HG03135 (cell line): ENCODE results near the gene KDM8.

ENCODE experiments used
- ATAC-seq: cut with Tn5 transposase; IDR thresholded peaks from one replicate; pipeline ENCODE4 v1.9.1; 2021; ENCODE audit warnings: mild to moderate bottlenecking, moderate library complexity; ENCODE audit not compliant: unreplicated experiment

KDM8 gene

GRCh38 chr16:27214084-27214961 is 11.0 kb downstream of the KDM8 start:
- no peak for ATAC-seq

GRCh38 chr16:27215660-27216059 is 12.3 kb downstream of the KDM8 start:
- no peak for ATAC-seq

GRCh38 chr16:27216297-27216885 is 13.1 kb downstream of the KDM8 start:
- no peak for ATAC-seq

DNA sequence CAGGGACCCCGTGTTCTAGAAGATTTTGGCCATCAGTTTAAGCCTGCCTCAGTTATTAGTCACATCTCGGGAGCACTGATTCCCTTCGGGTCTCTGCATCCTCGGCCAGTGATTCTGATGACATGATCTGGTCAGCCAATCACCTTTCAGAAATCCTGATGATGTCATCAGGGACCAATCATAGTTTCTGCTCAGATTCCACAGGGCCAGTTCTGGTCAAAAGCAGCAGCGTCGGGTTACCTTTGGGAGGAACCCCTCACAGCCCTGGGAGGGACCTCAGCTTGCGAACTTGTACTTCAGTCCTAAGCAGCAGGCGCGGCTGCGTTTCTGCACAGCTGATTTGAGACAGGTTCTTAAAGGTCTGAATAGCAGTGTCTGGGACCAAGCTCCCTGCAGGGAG is 13.9 kb downstream of the KDM8 start:
- no peak for ATAC-seq

DNA sequence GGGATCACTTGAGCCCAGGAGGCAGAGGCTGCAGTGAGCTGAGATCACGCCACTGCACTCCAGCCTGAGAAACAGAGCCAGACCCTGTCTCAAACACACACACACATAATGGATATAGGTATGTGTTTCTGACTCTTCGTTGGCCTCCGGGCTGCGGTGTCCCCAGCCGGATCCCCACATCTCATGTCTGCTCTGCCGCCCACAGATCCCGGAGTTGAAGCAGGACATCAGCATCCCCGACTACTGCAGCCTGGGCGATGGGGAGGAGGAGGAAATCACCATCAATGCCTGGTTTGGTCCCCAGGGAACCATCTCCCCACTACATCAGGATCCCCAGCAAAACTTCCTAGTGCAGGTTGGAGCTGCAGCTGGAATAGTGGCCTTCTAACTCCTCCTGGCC is 15.4 kb downstream of the KDM8 start:
- no peak for ATAC-seq

DNA sequence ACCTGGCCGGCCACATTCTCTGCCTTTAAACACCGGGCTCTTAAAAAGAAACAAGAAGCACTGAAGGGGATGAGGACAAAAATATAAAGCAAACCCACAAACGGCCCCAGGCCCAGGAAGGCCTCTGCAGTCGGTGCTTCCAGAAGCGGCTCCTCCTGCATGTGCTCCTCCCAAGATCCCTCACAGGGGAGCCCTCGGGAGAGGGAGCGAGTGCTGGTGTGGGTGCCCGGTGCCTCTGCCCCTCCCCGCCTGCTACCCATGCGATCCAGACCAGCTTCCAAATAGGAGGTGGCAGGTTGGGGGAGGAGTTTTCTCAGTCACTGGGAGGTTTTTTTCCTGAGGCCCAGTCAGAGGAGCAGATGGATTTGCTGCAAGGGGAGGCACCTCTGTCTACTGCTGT is 15.8 kb downstream of the KDM8 start:
- ATAC-seq: no peak

DNA sequence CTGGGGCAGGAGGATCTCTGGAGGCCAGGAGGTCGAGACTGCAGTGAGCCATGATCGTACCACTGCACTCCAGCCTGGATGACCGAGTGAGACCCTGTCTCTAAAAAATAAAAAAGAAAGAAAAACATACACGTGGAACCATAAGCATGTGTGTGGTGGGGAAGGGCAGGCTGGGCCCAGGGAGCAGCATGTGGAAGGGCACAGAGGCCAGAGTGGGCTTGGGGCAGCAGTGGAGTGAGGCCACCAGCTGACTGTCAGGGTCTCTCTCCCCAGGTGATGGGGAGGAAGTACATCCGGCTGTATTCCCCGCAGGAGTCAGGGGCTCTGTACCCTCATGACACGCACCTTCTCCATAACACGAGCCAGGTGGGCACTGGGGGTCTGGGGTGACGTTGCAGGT is 16.8 kb downstream of the KDM8 start:
- ATAC-seq: no peak

- ATAC-seq: no peak
Observed at GRCh38 chr16:27220527-27220926, 17.2 kb downstream of the KDM8 start.

- ATAC-seq: no peak
Observed at GRCh38 chr16:27220991-27221390, 17.7 kb downstream of the KDM8 start.

GRCh38 chr16:27221576-27222248 is 18.4 kb downstream of the KDM8 start:
- ATAC-seq: no peak

DNA sequence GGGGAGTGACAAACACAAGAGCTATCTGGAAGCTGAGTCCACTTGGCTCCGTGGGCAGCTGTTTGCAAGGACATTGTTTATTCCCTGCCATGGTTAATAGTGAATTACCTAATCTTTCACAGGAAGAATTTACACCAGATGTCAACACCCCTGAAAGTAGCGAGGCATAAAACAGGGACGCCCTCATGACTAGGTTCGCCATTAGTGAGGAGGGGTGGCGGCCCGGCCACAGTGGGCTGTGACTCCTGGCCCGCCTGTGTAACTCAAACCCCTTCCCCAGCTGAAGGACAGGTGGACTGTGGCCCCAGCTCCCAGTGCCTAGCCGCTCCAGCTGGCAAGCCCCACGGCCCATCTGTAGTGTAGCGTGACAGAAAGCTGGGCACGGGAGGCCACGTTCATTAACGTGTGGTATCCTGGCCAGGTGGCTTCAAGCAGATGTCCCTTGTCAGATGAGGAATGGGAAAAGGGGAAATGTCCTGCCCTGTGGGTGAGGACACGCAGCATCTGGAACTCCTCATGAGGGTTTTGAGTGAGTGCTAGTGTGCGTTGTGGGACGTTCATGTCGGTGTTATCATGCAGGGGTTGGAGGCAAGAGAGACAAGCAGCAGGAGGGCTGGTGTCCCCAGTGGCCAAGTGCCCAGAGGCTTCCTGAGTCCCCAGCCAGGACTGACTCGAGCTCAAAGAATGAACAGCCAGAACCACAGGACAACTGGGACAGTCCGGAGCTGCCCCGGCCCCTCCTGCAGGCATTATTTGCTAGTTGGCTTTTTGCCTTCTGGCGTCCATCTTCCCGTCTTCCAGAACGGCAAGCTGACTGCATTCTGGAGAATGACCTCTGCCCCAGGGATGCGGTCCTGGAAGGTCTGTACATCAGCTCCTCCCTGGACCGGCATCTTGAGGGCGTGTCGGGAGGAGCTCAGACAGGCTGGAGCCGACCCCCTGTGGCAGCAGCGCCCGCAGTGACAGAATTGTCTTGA is 19.2 kb downstream of the KDM8 start:
- ATAC-seq: no peak

- ATAC-seq: no peak
Observed at GRCh38 chr16:27223226-27223610, 19.9 kb downstream of the KDM8 start.

GRCh38 chr16:27223701-27224100 is 20.4 kb downstream of the KDM8 start:
- ATAC-seq: no peak

GRCh38 chr16:27224271-27224737 is 21.0 kb downstream of the KDM8 start:
- no peak for ATAC-seq

- no peak for ATAC-seq
Observed at GRCh38 chr16:27224741-27225300, 21.5 kb downstream of the KDM8 start.

- no peak for ATAC-seq
Observed at GRCh38 chr16:27225536-27226360, 22.4 kb downstream of the KDM8 start.

GRCh38 chr16:27226476-27226875 is 23.1 kb downstream of the KDM8 start:
- ATAC-seq: no peak

DNA sequence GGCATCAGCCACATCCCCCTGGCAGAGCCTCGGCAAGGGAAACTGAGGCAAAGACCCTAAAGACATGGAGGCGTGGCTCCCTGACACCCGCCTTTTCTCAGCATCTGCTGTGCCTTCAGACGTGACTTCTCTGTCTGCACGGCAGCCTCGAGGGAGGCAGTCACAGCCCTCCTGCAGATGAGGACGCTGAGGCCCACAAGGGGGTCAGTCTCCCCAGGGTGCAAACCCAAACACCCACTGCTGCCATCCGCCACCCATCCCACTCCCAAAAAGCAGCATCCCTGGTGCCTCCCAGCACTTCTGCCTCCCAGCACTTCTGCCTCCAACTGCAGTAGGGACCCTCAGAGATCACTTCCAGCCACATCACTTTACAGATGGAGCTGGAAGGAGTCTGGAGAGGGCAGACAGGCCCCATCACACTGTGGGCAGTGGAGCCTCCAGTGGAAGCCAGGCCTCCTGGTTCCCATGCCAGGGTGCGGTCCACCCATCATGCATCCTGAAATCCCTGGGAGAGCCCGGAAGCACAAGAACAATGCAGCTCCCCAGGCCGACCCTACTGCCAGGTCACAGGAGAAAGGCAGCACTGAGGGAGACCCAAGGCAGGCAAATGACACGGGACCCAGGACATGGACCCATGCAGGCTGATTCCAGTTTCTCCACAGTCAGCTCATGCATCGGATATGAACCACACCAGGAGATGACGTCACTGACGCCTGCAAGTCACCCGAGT is 23.8 kb downstream of the KDM8 start:
- no peak for ATAC-seq

- no peak for ATAC-seq
Observed at GRCh38 chr16:27228045-27228444, 24.7 kb downstream of the KDM8 start.
